Hair follicle dermal papilla cell (primary cell): ENCODE results near the gene ZNF740. TPM values are rescaled to one million over a fixed set of nuclear protein-coding genes. Genes with fewer than 3 reads are reported as not detected.

ENCODE experiments used
- small RNA-seq: library from RNA; depleted of rRNA; stranded (forward); fragments of <200 nt; gene quantifications from one replicate; pipeline ENCODE3, GENCODE V24; 2012
- total RNA-seq: library from RNA; depleted of rRNA; stranded (reverse); fragments of >200 nt; gene quantifications from 2 replicates; pipeline ENCODE4 v1.2.3, GENCODE V29; 2012

The ZNF740 gene
- 14.2 and 17.5 TPM in 2 replicates for total RNA-seq

GRCh38 chr12:53180220-53180930 is at the start of gene ZNF740, which contains the start of gene CSAD:
TSS of gene ZNF740 (plus strand) at chr12:53180722. CDS start at chr12:53181984, 1,262 bp downstream.
TSS of gene CSAD (minus strand) at chr12:53180925. CDS start at chr12:53173470, 7,455 bp downstream.

GRCh38 chr12:53207042-53207441 is 26.5 kb downstream of the ZNF740 start, which contains the start of gene ITGB7:
TSS of gene ITGB7 (minus strand) at chr12:53207251. CDS start at chr12:53200443, 6,808 bp downstream.

GRCh38 chr12:53231921-53232645 is 51.6 kb downstream of the ZNF740 start, which contains the start of gene RARG:
TSS of gene RARG (minus strand) at chr12:53232209. CDS start at chr12:53227545, 4,664 bp downstream.

Small RNA genes within 50 kb of the gene (small RNA-seq; reads per million reads assigned to genes)
- gene HIGD1AP1 (not detected), gene RNU6-333P (not detected)

Other genes starting within 250 kb of the ZNF740 start
- 0.81 and 1.7 TPM in 2 replicates for gene KRT18, start 231.6 kb upstream of the ZNF740 start, total RNA-seq
- 859 and 1,048 TPM in 2 replicates for gene EIF4B, start 174.3 kb upstream of the ZNF740 start, total RNA-seq
- 77.1 and 80.6 TPM in 2 replicates for gene TNS2, start 130.7 kb upstream of the ZNF740 start, total RNA-seq
- gene SPRYD3, start 101.3 kb upstream of the ZNF740 start, total RNA-seq, result 31.8 and 32.9 TPM in 2 replicates
- gene IGFBP6, start 83.1 kb upstream of the ZNF740 start, total RNA-seq, result 162 and 237 TPM in 2 replicates
- 0.49 TPM in 1 of 2 replicates, not detected in the other for gene SOAT2, start 77.2 kb upstream of the ZNF740 start, total RNA-seq
- 13.2 and 14.1 TPM in 2 replicates for gene CSAD, start 203 bp downstream of the ZNF740 start, total RNA-seq
- gene ITGB7, start 26.5 kb downstream of the ZNF740 start, total RNA-seq, result 1.3 and 1.8 TPM in 2 replicates
- 76.4 and 105 TPM in 2 replicates for gene RARG, start 51.5 kb downstream of the ZNF740 start, total RNA-seq
- 1.6 and 1.8 TPM in 2 replicates for gene ESPL1, start 87.6 kb downstream of the ZNF740 start, total RNA-seq
- 233 and 253 TPM in 2 replicates for gene PFDN5, start 114.8 kb downstream of the ZNF740 start, total RNA-seq
- 38.8 and 39.8 TPM in 2 replicates for gene MYG1, start 119.0 kb downstream of the ZNF740 start, total RNA-seq
- gene AAAS, start 140.9 kb downstream of the ZNF740 start, total RNA-seq, result 32.1 and 33.5 TPM in 2 replicates
- gene SP7, start 155.6 kb downstream of the ZNF740 start, total RNA-seq, result not detected in 2 replicates
- 62.8 and 68.2 TPM in 2 replicates for gene SP1, start 199.5 kb downstream of the ZNF740 start, total RNA-seq
- not detected in 2 replicates for gene AMHR2, start 243.1 kb downstream of the ZNF740 start, total RNA-seq